ENCODE results near the gene TMPRSS7. TPM values are rescaled to one million over a fixed set of nuclear protein-coding genes. Genes with fewer than 3 reads are reported as not detected.

TMPRSS7 gene
- polyA plus RNA-seq, 1 of the 3 experiments (the other 2 are of a cell fraction): 0.02 TPM

DNA sequence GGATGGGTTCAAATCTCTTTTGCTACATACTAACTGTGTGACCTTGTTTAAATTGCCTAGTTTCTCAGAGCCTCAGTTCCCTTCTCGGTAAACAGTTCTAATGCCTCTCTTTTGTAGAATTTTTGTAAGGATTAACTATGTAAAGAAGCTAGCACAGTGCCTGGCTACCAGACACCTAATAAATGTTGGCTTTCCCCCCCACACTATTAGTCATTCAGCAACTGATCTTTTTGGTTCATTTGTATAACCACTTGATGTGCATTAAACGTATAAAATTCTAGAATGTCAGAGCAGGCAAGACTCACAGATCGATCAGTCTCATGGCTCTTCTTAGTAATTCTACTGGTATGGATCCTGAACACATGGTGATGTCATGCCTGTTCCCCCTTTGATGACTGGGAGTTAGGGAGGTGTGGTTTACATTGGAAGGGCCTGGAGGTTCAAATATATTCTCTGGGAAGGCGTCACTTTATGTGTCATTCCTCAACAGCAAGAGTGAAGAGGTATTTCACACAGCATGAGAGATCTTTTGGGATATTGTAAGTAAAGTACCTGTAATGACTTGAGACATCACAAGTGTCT is 29.4 kb upstream of the TMPRSS7 start:
- no peaks in the 10 kb centered on the region for H3K27me3 ChIP-seq (ENCODE audit: insufficient read depth)
- peaks cover 0 to 15% of the 10 kb centered on the region in 2 experiments for H3K36me3 ChIP-seq (replicated peaks in 1 of 2; ENCODE audit: control insufficient read depth in 1 of 2, insufficient read depth in 2 of 2, low read length in 1 of 2)
- no peaks in the 10 kb centered on the region for H3F3A ChIP-seq (replicated peaks; ENCODE audit: insufficient read depth)
- no peak overlapping the region for H3K4me2 ChIP-seq
- no peak for DNase-seq
- no peaks in the 10 kb centered on the region for H3K79me2 ChIP-seq (ENCODE audit: insufficient read depth)
- no peaks in the 10 kb centered on the region for H3K9me2 ChIP-seq
- H3K4me1 ChIP-seq (ENCODE audit: control insufficient read depth in 1 of 2, insufficient read depth in 2 of 2, low read depth in 1 of 2, low read length in 1 of 2): peaks cover 23 to 33% of the 10 kb centered on the region in 2 experiments; a peak in 3 of 4 replicates
- ChIA-PET POLR2A (interaction anchor here (0.7 kb wide), 1 partner anchor 14 kb away, joined by 7 read pairs; no protein-coding TSS in a partner anchor), CTCF (interaction anchor here (0.6 to 14.5 kb wide), 3 partner anchors 10 to 21 kb away, joined by 4 to 165 read pairs (median 66); no protein-coding TSS in a partner anchor)
- whole genome bisulfite sequencing (ENCODE audit: low lambda C conversion rate): 56% methylated on average over 4 of the region's 4 CpGs
- H3K9me3 ChIP-seq: no peaks in the 10 kb centered on the region
- H3K4me3 ChIP-seq (ENCODE audit: low read depth in 2 of 2, low read length in 1 of 2): no peak overlapping the region
- no peaks in the 10 kb centered on the region for H4K20me1 ChIP-seq (ENCODE audit: insufficient read depth)
- no peak overlapping the region for H3K9ac ChIP-seq
- no peak overlapping the region for H2AFZ ChIP-seq (ENCODE audit: low read depth)
- TF ChIP-seq TAF1 (IDR thresholded peaks at IDR 0.05; ENCODE audit: borderline replicate concordance, low read depth, low read length) (no peak), POLR2AphosphoS5 (IDR thresholded peaks at IDR 0.05; ENCODE audit: low read depth, low read length) (no peak), FOXM1 (IDR thresholded peaks at IDR 0.05; ENCODE audit: low read depth) (no peak), FOXJ3 (CRISPR knock-in tag; IDR thresholded peaks at IDR 0.05) (no peak), TEAD4 (IDR thresholded peaks at IDR 0.05; ENCODE audit: borderline replicate concordance, insufficient read depth) (no peak)
- TF ChIP-seq, protein P1, sequence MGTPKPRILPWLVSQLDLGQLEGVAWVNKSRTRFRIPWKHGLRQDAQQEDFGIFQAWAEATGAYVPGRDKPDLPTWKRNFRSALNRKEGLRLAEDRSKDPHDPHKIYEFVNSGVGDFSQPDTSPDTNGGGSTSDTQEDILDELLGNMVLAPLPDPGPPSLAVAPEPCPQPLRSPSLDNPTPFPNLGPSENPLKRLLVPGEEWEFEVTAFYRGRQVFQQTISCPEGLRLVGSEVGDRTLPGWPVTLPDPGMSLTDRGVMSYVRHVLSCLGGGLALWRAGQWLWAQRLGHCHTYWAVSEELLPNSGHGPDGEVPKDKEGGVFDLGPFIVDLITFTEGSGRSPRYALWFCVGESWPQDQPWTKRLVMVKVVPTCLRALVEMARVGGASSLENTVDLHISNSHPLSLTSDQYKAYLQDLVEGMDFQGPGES (IDR thresholded peaks at IDR 0.05; ENCODE audit: low read depth, low read length): no peak
- no peak overlapping the region for H3K27ac ChIP-seq (ENCODE audit: low read depth in 2 of 2, low read length in 1 of 2)

DNA sequence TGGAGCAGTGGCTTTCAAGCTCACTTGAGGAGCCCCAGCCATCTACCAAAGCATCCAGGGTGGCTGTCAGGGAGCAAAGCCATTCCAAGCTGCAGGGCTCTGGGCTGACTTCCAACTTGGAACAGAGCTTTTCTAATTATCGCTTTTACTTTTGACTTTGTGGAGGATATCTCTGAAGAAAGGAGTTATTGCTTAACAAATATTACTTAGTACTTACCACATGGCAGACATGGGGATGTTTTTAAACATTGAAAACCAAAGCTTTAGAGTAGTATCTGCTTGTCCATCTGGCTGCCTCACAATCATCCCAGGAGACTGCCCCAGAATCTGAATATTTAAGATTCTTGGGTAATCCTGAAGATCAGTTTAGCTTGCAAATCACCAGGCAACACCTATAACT is 26.9 kb upstream of the TMPRSS7 start:
- 82% methylated on average over 1 of the region's 1 CpG for WGBS (ENCODE audit: low lambda C conversion rate)
- H3K4me3 ChIP-seq (ENCODE audit: low read depth in 2 of 2, low read length in 1 of 2): no peak overlapping the region
- no peaks in the 10 kb centered on the region for H3F3A ChIP-seq (replicated peaks; ENCODE audit: insufficient read depth)
- no peak for DNase-seq
- POLR2A ChIA-PET: interaction anchor here (1.0 to 1.4 kb wide), 2 partner anchors 9 to 326 kb away, joined by 3 to 7 read pairs; partner anchors contain the start of gene TAGLN3
- peaks cover 13 to 14% of the 10 kb centered on the region in 2 experiments; a peak in 2 of 4 replicates for H3K4me1 ChIP-seq (ENCODE audit: control insufficient read depth in 1 of 2, insufficient read depth in 2 of 2, low read depth in 1 of 2, low read length in 1 of 2)
- H3K9ac ChIP-seq: no peak overlapping the region
- no peaks in the 10 kb centered on the region for H3K9me3 ChIP-seq
- CTCF ChIA-PET: interaction anchor here (0.8 to 1.7 kb wide), 7 partner anchors 8 to 36 kb away, joined by 3 to 8 read pairs (median 4); no protein-coding TSS in a partner anchor
- H2AFZ ChIP-seq (ENCODE audit: low read depth): no peak overlapping the region
- H4K20me1 ChIP-seq (ENCODE audit: insufficient read depth): no peaks in the 10 kb centered on the region
- H3K27me3 ChIP-seq (ENCODE audit: insufficient read depth): no peaks in the 10 kb centered on the region
- H3K36me3 ChIP-seq (replicated peaks in 1 of 2; ENCODE audit: control insufficient read depth in 1 of 2, insufficient read depth in 2 of 2, low read length in 1 of 2): peaks cover 0 to 26% of the 10 kb centered on the region in 2 experiments
- no peak overlapping the region for H3K4me2 ChIP-seq
- no peaks in the 10 kb centered on the region for H3K79me2 ChIP-seq (ENCODE audit: insufficient read depth)
- H3K27ac ChIP-seq (ENCODE audit: low read depth in 2 of 2, low read length in 1 of 2): no peak overlapping the region
- TF ChIP-seq EP300 (IDR thresholded peaks at IDR 0.05; ENCODE audit: borderline replicate concordance in 1 of 2, low read depth in 1 of 2, low read length in 1 of 2): no peak
- no peaks in the 10 kb centered on the region for H3K9me2 ChIP-seq

DNA sequence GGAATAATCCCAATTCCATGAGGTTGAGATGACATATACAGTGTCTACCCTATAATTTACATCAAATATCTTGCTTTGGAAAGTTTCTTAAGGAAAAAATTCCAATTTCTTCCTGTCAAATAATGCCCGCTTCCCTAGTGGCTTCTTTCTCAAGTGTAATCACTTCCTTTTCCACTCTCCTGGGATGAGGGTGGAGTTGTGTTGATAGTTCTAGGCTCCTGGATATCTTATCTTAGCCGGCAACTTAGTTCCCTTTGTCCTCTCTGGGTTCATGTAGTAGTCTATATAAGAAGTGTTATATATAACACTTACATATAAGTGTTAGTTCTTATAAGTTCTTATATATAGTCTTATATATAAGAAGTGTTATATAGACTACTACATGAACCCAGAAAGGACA is 24.9 kb upstream of the TMPRSS7 start:
- H3K79me2 ChIP-seq (ENCODE audit: insufficient read depth): no peaks in the 10 kb centered on the region
- no peaks in the 10 kb centered on the region for H3K27me3 ChIP-seq (ENCODE audit: insufficient read depth)
- no peaks in the 10 kb centered on the region for H4K20me1 ChIP-seq (ENCODE audit: insufficient read depth)
- no peak overlapping the region for H3K9ac ChIP-seq
- peaks cover 5 to 14% of the 10 kb centered on the region in 2 experiments; a peak in 2 of 4 replicates for H3K4me1 ChIP-seq (ENCODE audit: control insufficient read depth in 1 of 2, insufficient read depth in 2 of 2, low read depth in 1 of 2, low read length in 1 of 2)
- peaks cover 0 to 24% of the 10 kb centered on the region in 2 experiments for H3K36me3 ChIP-seq (replicated peaks in 1 of 2; ENCODE audit: control insufficient read depth in 1 of 2, insufficient read depth in 2 of 2, low read length in 1 of 2)
- DNase-seq: no peak
- POLR2A ChIA-PET: no interaction called here
- H3K4me2 ChIP-seq: no peak overlapping the region
- no peaks in the 10 kb centered on the region for H3F3A ChIP-seq (replicated peaks; ENCODE audit: insufficient read depth)
- H3K27ac ChIP-seq (ENCODE audit: low read depth in 2 of 2, low read length in 1 of 2): no peak overlapping the region
- H2AFZ ChIP-seq (ENCODE audit: low read depth): no peak overlapping the region
- H3K9me2 ChIP-seq: no peaks in the 10 kb centered on the region
- H3K9me3 ChIP-seq: no peaks in the 10 kb centered on the region
- 93% methylated on average over 2 of the region's 2 CpGs for WGBS (ENCODE audit: low lambda C conversion rate)
- H3K4me3 ChIP-seq (ENCODE audit: low read depth in 2 of 2, low read length in 1 of 2): no peak overlapping the region
- CTCF ChIA-PET: interaction anchor here (1.1 to 2.1 kb wide), 4 partner anchors 21 to 42 kb away, joined by 3 to 14 read pairs (median 6); no protein-coding TSS in a partner anchor
- TF ChIP-seq MEF2A (IDR thresholded peaks at IDR 0.05; ENCODE audit: borderline replicate concordance, low read depth) (no peak), NFIC (IDR thresholded peaks at IDR 0.05; ENCODE audit: borderline replicate concordance) (no peak), GATA2 (CRISPR knock-in tag; IDR thresholded peaks at IDR 0.05) (no peak), RXRA (IDR thresholded peaks at IDR 0.05; ENCODE audit: borderline replicate concordance, low read depth) (no peak), JUND (IDR thresholded peaks at IDR 0.05) (no peak), EP300 (IDR thresholded peaks at IDR 0.05; ENCODE audit: borderline replicate concordance in 1 of 2, low read depth in 1 of 2, low read length in 1 of 2) (no peak), SMC3 (IDR thresholded peaks at IDR 0.05; ENCODE audit: low read depth, low read length) (no peak), FOXJ3 (CRISPR knock-in tag; IDR thresholded peaks at IDR 0.05) (no peak), GABPA (IDR thresholded peaks at IDR 0.05; ENCODE audit: low read depth) (no peak)
- TF ChIP-seq, protein P2, sequence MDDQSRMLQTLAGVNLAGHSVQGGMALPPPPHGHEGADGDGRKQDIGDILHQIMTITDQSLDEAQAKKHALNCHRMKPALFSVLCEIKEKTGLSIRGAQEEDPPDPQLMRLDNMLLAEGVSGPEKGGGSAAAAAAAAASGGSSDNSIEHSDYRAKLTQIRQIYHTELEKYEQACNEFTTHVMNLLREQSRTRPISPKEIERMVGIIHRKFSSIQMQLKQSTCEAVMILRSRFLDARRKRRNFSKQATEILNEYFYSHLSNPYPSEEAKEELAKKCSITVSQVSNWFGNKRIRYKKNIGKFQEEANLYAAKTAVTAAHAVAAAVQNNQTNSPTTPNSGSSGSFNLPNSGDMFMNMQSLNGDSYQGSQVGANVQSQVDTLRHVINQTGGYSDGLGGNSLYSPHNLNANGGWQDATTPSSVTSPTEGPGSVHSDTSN (IDR thresholded peaks at IDR 0.05): no peak
- TF ChIP-seq, protein P3, sequence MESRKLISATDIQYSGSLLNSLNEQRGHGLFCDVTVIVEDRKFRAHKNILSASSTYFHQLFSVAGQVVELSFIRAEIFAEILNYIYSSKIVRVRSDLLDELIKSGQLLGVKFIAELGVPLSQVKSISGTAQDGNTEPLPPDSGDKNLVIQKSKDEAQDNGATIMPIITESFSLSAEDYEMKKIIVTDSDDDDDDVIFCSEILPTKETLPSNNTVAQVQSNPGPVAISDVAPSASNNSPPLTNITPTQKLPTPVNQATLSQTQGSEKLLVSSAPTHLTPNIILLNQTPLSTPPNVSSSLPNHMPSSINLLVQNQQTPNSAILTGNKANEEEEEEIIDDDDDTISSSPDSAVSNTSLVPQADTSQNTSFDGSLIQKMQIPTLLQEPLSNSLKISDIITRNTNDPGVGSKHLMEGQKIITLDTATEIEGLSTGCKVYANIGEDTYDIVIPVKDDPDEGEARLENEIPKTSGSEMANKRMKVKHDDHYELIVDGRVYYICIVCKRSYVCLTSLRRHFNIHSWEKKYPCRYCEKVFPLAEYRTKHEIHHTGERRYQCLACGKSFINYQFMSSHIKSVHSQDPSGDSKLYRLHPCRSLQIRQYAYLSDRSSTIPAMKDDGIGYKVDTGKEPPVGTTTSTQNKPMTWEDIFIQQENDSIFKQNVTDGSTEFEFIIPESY (IDR thresholded peaks at IDR 0.05; ENCODE audit: borderline replicate concordance, low read depth): no peak

Data from SK-N-SH (cell line).